ENCODE results near the gene MIGA2.

The MIGA2 gene

DNA sequence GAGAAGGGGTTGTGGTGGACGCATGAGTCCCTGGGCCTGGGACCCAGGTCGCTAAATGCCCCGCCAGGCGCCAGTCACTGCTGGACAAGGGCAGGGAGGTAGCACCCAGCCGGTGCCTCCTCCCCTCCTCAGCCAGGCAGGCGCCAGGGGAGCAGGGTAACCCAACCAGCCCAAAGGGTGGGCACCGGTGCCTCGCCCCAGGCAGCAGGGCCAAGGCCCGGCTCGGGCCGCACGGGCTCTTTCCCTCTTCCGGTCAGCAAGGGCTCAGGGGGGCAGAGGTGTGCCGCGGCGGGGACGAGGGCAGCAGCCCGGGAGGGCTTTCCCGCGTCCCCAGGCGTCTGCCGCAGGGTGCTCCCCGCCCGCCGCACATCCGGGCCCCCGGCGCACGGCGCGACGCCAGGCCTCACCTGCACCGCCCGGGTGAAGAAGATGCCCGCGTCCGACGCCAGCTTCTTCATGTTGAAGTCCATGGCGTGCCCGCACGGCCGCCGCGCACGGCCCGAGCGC is 8.7 kb upstream of the MIGA2 start (continued):
- TF ChIP-seq GLIS2 (tag by site-specific recombination; IDR thresholded peaks at IDR 0.05) (peak; percentile 83), ZNF76 (tag by site-specific recombination; IDR thresholded peaks at IDR 0.05; ENCODE audit: borderline replicate concordance, low read depth) (no peak; the same call in 1 of the 2 replicates), ZSCAN30 (tag by site-specific recombination; IDR thresholded peaks at IDR 0.05) (0 out of 2 replicates have a peak, but pooled peaks have one; percentile 10), ZNF830 (tag by site-specific recombination; IDR thresholded peaks at IDR 0.05; ENCODE audit: low read depth) (no peak), ZXDB (tag by site-specific recombination; IDR thresholded peaks at IDR 0.05) (peak; percentile 45), GLIS1 (tag by site-specific recombination; IDR thresholded peaks at IDR 0.05) (peak; percentile 64), KLF8 (tag by site-specific recombination; IDR thresholded peaks at IDR 0.05) (peak; percentile 41; the same call in 1 of the 2 replicates), ZNF335 (tag by site-specific recombination; conservative IDR thresholded peaks at IDR 0.05) (peak; percentile 75), ZNF791 (tag by site-specific recombination; IDR thresholded peaks at IDR 0.05) (no peak), ZNF2 (tag by site-specific recombination; IDR thresholded peaks at IDR 0.05) (peak; percentile 47; the same call in 1 of the 2 replicates), ZNF423 (tag by site-specific recombination; IDR thresholded peaks at IDR 0.05) (peak; percentile 77), WT1 (tag by site-specific recombination; IDR thresholded peaks at IDR 0.05) (peak; percentile 10; the same call in 1 of the 2 replicates), ZNF138 (tag by site-specific recombination; IDR thresholded peaks at IDR 0.05; ENCODE audit: borderline replicate concordance) (no peak), KLF10 (tag by site-specific recombination; IDR thresholded peaks at IDR 0.05) (peak; percentile 20; the same call in 1 of the 2 replicates), EGR2 (tag by site-specific recombination; IDR thresholded peaks at IDR 0.05; ENCODE audit: low read depth) (no peak), ZNF670 (tag by site-specific recombination; IDR thresholded peaks at IDR 0.05; ENCODE audit: low read depth) (no peak), SALL2 (tag by site-specific recombination; IDR thresholded peaks at IDR 0.05; ENCODE audit: borderline replicate concordance) (no peak), ZFP69B (tag by site-specific recombination; IDR thresholded peaks at IDR 0.05) (no peak), SP2 (tag by site-specific recombination; IDR thresholded peaks at IDR 0.05) (peak; percentile 41), ZIC2 (tag by site-specific recombination; IDR thresholded peaks at IDR 0.05) (peak; percentile 68)
- TF ChIP-seq, protein P1, sequence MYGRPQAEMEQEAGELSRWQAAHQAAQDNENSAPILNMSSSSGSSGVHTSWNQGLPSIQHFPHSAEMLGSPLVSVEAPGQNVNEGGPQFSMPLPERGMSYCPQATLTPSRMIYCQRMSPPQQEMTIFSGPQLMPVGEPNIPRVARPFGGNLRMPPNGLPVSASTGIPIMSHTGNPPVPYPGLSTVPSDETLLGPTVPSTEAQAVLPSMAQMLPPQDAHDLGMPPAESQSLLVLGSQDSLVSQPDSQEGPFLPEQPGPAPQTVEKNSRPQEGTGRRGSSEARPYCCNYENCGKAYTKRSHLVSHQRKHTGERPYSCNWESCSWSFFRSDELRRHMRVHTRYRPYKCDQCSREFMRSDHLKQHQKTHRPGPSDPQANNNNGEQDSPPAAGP (tag by site-specific recombination; IDR thresholded peaks at IDR 0.05), result peak; percentile 67
- TF ChIP-seq, protein P2, sequence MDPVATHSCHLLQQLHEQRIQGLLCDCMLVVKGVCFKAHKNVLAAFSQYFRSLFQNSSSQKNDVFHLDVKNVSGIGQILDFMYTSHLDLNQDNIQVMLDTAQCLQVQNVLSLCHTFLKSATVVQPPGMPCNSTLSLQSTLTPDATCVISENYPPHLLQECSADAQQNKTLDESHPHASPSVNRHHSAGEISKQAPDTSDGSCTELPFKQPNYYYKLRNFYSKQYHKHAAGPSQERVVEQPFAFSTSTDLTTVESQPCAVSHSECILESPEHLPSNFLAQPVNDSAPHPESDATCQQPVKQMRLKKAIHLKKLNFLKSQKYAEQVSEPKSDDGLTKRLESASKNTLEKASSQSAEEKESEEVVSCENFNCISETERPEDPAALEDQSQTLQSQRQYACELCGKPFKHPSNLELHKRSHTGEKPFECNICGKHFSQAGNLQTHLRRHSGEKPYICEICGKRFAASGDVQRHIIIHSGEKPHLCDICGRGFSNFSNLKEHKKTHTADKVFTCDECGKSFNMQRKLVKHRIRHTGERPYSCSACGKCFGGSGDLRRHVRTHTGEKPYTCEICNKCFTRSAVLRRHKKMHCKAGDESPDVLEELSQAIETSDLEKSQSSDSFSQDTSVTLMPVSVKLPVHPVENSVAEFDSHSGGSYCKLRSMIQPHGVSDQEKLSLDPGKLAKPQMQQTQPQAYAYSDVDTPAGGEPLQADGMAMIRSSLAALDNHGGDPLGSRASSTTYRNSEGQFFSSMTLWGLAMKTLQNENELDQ (tag by site-specific recombination; IDR thresholded peaks at IDR 0.05; ENCODE audit: low read depth), result no peak
- TF ChIP-seq, protein P3, sequence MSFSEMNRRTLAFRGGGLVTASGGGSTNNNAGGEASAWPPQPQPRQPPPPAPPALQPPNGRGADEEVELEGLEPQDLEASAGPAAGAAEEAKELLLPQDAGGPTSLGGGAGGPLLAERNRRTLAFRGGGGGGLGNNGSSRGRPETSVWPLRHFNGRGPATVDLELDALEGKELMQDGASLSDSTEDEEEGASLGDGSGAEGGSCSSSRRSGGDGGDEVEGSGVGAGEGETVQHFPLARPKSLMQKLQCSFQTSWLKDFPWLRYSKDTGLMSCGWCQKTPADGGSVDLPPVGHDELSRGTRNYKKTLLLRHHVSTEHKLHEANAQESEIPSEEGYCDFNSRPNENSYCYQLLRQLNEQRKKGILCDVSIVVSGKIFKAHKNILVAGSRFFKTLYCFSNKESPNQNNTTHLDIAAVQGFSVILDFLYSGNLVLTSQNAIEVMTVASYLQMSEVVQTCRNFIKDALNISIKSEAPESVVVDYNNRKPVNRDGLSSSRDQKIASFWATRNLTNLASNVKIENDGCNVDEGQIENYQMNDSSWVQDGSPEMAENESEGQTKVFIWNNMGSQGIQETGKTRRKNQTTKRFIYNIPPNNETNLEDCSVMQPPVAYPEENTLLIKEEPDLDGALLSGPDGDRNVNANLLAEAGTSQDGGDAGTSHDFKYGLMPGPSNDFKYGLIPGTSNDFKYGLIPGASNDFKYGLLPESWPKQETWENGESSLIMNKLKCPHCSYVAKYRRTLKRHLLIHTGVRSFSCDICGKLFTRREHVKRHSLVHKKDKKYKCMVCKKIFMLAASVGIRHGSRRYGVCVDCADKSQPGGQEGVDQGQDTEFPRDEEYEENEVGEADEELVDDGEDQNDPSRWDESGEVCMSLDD (tag by site-specific recombination; IDR thresholded peaks at IDR 0.05), result peak; percentile 67; the same call in 1 of the 2 replicates
- TF ChIP-seq, protein P4, sequence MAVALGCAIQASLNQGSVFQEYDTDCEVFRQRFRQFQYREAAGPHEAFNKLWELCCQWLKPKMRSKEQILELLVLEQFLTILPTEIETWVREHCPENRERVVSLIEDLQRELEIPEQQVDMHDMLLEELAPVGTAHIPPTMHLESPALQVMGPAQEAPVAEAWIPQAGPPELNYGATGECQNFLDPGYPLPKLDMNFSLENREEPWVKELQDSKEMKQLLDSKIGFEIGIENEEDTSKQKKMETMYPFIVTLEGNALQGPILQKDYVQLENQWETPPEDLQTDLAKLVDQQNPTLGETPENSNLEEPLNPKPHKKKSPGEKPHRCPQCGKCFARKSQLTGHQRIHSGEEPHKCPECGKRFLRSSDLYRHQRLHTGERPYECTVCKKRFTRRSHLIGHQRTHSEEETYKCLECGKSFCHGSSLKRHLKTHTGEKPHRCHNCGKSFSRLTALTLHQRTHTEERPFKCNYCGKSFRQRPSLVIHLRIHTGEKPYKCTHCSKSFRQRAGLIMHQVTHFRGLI (tag by site-specific recombination; IDR thresholded peaks at IDR 0.05), result 0 out of 2 replicates have a peak, but pooled peaks have one; percentile 26
- TF ChIP-seq, protein P5, sequence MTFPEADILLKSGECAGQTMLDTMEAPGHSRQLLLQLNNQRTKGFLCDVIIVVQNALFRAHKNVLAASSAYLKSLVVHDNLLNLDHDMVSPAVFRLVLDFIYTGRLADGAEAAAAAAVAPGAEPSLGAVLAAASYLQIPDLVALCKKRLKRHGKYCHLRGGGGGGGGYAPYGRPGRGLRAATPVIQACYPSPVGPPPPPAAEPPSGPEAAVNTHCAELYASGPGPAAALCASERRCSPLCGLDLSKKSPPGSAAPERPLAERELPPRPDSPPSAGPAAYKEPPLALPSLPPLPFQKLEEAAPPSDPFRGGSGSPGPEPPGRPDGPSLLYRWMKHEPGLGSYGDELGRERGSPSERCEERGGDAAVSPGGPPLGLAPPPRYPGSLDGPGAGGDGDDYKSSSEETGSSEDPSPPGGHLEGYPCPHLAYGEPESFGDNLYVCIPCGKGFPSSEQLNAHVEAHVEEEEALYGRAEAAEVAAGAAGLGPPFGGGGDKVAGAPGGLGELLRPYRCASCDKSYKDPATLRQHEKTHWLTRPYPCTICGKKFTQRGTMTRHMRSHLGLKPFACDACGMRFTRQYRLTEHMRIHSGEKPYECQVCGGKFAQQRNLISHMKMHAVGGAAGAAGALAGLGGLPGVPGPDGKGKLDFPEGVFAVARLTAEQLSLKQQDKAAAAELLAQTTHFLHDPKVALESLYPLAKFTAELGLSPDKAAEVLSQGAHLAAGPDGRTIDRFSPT (tag by site-specific recombination; IDR thresholded peaks at IDR 0.05), result peak; percentile 96
